ENCODE results near the gene RNU6-9. TPM values are rescaled to one million over a fixed set of nuclear protein-coding genes. Genes with fewer than 3 reads are reported as not detected.
A peak's percentile ranks its signal among the peaks of the same experiment; 100 is the strongest.

RNU6-9 gene
- total RNA-seq, 1 experiment from 2014 or later: not detected

- no peak for DNase-seq (ENCODE audit: low spot score)
- TF ChIP-seq USF2 (CRISPR knock-in tag; IDR thresholded peaks at IDR 0.05) (no peak), E2F5 (CRISPR knock-in tag; IDR thresholded peaks at IDR 0.05) (no peak), FOXJ3 (CRISPR knock-in tag; IDR thresholded peaks at IDR 0.05; ENCODE audit: borderline replicate concordance) (no peak), SP1 (CRISPR knock-in tag; conservative IDR thresholded peaks at IDR 0.05) (no peak), ZNF423 (CRISPR knock-in tag; IDR thresholded peaks at IDR 0.05) (no peak), ELF4 (CRISPR knock-in tag; IDR thresholded peaks at IDR 0.05; ENCODE audit: low read depth) (no peak), ATF3 (CRISPR knock-in tag; conservative IDR thresholded peaks at IDR 0.05) (no peak), ERG (CRISPR knock-in tag; IDR thresholded peaks at IDR 0.05) (no peak), AR (CRISPR knock-in tag; IDR thresholded peaks at IDR 0.05) (no peak)
- Mint-ChIP-seq H3K27me3 (ENCODE audit: low read depth) (no peaks in the 10 kb centered on the region), H3K4me1 (no peaks in the 10 kb centered on the region), H3K27ac (no peak overlapping the region), H3K9me3 (no peaks in the 10 kb centered on the region), H3K4me3 (no peak overlapping the region), H3K36me3 (peaks cover 18% of the 10 kb centered on the region)
- ATAC-seq: no peak
- ChIA-PET POLR2A (no interaction called here), CTCF (no interaction called here)
Observed at GRCh38 chr19:884420-885211, 8.7 kb upstream of the RNU6-9 start.

GRCh38 chr19:885536-886224 lies 7.6 kb upstream of the RNU6-9 start:
- TF ChIP-seq RELA (CRISPR knock-in tag; IDR thresholded peaks at IDR 0.05; ENCODE audit: borderline replicate concordance) (0 out of 2 replicates have a peak, but pooled peaks have one; percentile 41), RORB (CRISPR knock-in tag; IDR thresholded peaks at IDR 0.05) (no peak)
- H3K36me3 Mint-ChIP-seq: peaks cover 18% of the 10 kb centered on the region
- no peaks in the 10 kb centered on the region for H3K9me3 Mint-ChIP-seq
- ChIA-PET CTCF (no interaction called here), POLR2A (no interaction called here)
- DNase-seq (ENCODE audit: low spot score): no peak
- no peaks in the 10 kb centered on the region for H3K4me1 Mint-ChIP-seq
- ATAC-seq: no peak
- no peaks in the 10 kb centered on the region for H3K27me3 Mint-ChIP-seq (ENCODE audit: low read depth)
- no peak overlapping the region for H3K4me3 Mint-ChIP-seq
- no peak overlapping the region for H3K27ac Mint-ChIP-seq

GRCh38 chr19:887072-887471 lies 6.2 kb upstream of the RNU6-9 start:
- Mint-ChIP-seq H3K27me3 (ENCODE audit: low read depth) (no peaks in the 10 kb centered on the region), H3K4me1 (no peaks in the 10 kb centered on the region), H3K36me3 (peaks cover 4% of the 10 kb centered on the region), H3K4me3 (no peak overlapping the region), H3K27ac (no peak overlapping the region), H3K9me3 (no peaks in the 10 kb centered on the region)
- ChIA-PET CTCF (no interaction called here), POLR2A (no interaction called here)
- no peak for ATAC-seq
- no peak for DNase-seq (ENCODE audit: low spot score)
- TF ChIP-seq E2F5 (CRISPR knock-in tag; IDR thresholded peaks at IDR 0.05) (no peak), ZNF416 (CRISPR knock-in tag; IDR thresholded peaks at IDR 0.05) (no peak), ZNF232 (CRISPR knock-in tag; IDR thresholded peaks at IDR 0.05) (no peak), ETV6 (CRISPR knock-in tag; IDR thresholded peaks at IDR 0.05) (no peak), ZBTB43 (CRISPR knock-in tag; IDR thresholded peaks at IDR 0.05) (no peak), OVOL2 (CRISPR knock-in tag; IDR thresholded peaks at IDR 0.05; ENCODE audit: borderline replicate concordance) (no peak), FOXK1 (CRISPR knock-in tag; IDR thresholded peaks at IDR 0.05) (no peak), ZNF263 (CRISPR knock-in tag; IDR thresholded peaks at IDR 0.05; ENCODE audit: low read depth) (no peak), SOX15 (CRISPR knock-in tag; IDR thresholded peaks at IDR 0.05) (no peak), JUN (CRISPR knock-in tag; IDR thresholded peaks at IDR 0.05) (no peak), KAT7 (CRISPR knock-in tag; IDR thresholded peaks at IDR 0.05; ENCODE audit: borderline replicate concordance) (no peak), MLX (CRISPR knock-in tag; IDR thresholded peaks at IDR 0.05) (no peak), ZNF317 (CRISPR knock-in tag; IDR thresholded peaks at IDR 0.05; ENCODE audit: borderline replicate concordance, low read depth) (no peak)

Measured in WTC11 (cell line).